GM13977 (cell line): Measurements from ENCODE around the gene ZFAND4.
"Not testable (repeated sequence)": the region's sequence is repeated elsewhere in the genome, so short reads cannot be mapped to it uniquely, and the experiment has no call there.

Experiments used
- DNase-seq: peaks from one replicate; pipeline ENCODE4 v3.0.0; 2012; ENCODE audit warnings: low spot score
- in situ Hi-C: fragments of 300-500 bp; cut with MboI; formaldehyde crosslinking; loops from one replicate; pipeline ENCODE4 v1.12.0; 2022; ENCODE audit warnings: low sequenced_read_pairs, low pct_unique_long_range_greater_than_20kb, mixed read lengths, inconsistent platforms; ENCODE audit not compliant: unreplicated experiment
- TF ChIP-seq, protein P1 (sequence below): IDR thresholded peaks from 2 replicates; pipeline ENCODE4 v1.5.1; 2012; ENCODE audit warnings: mild to moderate bottlenecking, control low read depth; ENCODE audit not compliant: insufficient read depth; ENCODE audit errors: extremely low read depth, missing control alignments

ZFAND4 gene

DNA sequence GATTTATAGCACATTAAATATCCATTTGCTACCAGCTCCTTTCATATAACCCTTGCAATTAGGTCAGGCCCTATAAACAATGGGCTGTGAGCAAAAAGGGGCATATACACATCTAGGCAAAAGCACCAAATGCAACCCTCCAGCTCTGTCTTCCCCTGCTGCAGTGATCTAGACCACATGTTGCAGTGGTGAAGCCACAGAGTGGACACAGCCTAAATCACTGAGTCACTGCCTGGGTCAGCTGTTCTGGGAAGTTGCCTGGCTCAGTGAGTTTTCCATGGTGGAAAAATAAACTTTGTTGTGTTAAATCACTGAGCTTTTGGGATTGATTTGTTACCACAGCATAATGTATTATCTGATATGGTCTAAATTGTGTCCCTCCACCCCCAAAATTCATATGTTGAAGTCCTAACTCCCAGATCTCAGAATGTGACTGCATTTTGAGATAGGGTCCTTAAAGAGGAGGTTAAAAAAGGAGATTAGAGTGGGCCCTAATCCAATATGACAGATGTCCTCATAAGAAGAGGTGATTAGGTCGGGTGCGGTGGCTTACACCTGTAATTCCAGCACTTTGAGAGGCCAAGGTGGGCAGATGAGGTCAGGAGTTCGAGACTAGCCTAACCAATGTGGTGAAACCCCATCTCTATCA, 70.4 kb downstream of the ZFAND4 start:
- TF ChIP-seq, protein P1, sequence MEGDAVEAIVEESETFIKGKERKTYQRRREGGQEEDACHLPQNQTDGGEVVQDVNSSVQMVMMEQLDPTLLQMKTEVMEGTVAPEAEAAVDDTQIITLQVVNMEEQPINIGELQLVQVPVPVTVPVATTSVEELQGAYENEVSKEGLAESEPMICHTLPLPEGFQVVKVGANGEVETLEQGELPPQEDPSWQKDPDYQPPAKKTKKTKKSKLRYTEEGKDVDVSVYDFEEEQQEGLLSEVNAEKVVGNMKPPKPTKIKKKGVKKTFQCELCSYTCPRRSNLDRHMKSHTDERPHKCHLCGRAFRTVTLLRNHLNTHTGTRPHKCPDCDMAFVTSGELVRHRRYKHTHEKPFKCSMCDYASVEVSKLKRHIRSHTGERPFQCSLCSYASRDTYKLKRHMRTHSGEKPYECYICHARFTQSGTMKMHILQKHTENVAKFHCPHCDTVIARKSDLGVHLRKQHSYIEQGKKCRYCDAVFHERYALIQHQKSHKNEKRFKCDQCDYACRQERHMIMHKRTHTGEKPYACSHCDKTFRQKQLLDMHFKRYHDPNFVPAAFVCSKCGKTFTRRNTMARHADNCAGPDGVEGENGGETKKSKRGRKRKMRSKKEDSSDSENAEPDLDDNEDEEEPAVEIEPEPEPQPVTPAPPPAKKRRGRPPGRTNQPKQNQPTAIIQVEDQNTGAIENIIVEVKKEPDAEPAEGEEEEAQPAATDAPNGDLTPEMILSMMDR = no peak
- in situ Hi-C loops = no loop called here
- DNase-seq = no peak

DNA sequence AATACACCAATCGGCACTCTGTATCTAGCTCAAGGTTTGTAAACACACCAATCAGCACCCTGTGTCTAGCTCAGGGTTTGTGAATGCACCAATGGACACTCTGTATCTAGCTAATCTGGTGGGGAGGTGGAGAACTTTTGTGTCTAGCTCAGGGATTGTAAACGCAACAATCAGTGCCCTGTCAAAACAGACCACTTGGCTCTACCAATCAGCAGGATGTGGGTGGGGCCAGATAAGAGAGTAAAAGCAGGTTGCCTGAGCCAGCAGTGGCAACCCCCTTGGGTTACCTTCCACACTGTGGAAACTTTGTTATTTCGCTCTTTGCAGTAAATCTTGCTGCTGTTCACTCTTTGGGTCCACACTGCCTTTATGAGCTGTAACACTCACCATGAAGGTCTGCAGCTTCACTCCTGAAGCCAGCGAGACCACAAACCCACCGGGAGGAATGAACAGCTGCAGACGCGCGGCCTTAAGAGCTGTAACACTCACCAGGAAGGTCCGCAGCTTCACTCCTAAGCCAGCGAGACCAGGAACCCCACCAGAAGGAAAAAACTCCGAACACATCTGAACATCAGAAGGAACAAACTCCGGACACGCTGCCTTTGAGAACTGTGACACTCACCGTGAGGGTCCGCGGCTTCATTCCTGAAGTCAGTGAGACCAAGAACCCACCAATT, 71.2 kb downstream of the ZFAND4 start:
- DNase-seq, in situ Hi-C loops: not testable (repeated sequence)

DNA sequence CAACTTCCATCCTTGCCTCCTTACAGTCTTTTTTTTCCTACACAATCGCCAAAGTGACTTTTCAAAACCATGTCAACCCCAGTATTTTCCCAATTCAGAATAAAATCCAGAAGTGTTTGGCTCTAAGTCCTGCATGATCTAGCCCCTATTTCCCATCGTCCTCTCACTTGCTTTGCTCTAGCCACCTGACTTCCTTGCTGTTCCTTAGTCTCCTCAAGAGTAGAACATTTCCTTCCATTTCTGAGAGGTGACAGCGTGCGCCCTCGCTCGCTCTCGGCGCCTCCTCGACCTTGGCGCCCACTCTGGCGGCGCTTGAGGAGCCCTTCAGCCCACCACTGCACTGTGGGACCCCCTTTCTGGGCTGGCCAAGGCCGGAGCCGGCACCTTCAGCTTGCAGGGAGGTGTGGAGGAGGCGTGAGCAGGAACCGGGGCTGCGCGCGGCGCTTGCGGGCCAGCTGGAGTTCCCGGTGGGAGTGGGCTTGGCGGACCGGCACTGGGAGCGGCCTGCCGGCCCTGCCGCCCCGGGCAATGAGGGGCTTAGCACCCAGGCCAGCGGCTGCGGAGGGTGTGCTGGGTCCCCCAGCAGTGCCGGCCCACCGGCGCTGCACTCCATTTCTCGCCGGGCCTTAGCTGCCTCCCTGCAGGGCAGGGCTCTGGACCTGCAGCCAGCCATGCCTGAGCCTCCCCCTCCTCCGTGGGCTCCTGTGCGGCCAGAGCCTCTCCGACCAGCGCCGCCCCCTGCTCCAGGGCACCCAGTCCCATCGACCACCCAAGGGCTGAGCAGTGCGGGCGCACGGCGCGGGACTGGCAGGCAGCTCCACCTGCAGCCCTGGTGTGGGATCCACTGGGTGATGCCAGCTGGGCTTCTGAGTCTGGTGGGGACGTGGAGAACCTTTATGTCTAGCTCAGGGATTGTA, 72.0 kb downstream of the ZFAND4 start:
- in situ Hi-C loops, DNase-seq: not testable (repeated sequence)

DNA sequence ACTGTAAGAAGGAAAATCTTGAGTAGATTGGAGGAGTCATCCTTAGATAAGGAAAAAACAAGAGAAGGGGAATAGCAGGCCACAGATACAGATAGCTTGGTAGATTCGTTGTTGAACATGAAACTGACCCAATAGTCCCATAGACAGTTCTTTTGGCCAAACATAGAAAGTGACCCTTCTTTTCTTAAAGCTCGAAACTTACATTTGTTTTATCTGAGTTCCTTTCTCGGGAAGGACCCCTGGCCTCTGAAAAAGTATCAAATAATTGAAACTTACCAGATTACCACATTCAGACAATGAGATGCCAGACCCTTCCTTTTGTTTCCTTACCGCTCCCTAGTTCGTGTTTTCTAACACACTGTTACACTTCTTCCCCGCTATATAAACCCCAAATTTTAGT, 72.9 kb downstream of the ZFAND4 start:
- in situ Hi-C loops = no loop called here
- no peak for DNase-seq

DNA sequence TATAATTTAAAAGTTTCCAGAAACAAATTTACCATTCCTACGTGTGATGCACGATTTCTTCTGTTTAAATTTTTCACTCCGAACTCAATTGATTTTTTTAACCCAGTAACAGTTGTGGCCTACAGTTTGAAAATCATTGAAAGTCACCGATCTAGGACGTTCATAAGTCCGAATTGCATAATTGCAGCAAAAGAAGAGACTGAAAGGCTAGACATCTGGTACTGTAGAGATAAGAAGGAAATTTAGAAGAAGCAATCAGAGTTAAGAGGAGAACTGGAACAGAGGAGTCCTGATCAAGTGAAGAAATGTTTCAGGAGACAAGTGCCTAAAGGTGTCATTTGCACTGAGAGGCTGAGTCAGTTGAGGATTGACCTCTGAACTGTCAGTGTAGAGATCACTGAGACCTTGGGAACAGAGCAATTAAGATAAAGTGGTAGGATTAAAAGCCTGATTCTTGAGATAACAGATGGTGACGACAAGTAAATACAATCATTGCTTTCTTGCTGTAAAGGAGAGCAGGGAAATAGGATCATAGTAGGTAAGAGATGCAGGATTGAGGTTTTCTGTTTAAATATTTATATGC, 73.5 kb downstream of the ZFAND4 start:
- DNase-seq = no peak
- TF ChIP-seq, protein P1 = no peak
- in situ Hi-C loops = no loop called here

More for the DNA sequence above, 72.9 kb downstream of the ZFAND4 start:
- TF ChIP-seq, protein P1 = no peak

DNA sequence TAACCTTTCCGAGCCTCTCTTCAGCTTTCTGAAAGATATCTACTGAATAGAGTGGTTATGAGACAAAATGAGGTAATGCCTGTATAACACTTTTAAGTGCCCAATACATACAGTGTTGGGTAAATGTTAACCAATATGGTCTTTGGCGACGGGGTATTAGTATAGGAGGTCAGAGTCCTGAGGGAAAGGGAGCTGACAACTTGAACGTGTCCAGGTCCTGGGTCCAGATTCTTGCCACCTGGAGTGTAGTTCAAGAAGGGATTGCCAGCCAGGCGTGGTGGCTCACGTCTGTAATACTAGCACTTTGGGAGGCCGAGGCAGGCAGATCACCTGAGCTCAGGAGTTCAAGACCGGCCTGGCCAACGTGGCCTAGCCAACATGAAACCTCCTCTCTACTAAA, 76.0 kb downstream of the ZFAND4 start:
- in situ Hi-C loops = no loop called here
- TF ChIP-seq, protein P1 = no peak
- no peak for DNase-seq

DNA sequence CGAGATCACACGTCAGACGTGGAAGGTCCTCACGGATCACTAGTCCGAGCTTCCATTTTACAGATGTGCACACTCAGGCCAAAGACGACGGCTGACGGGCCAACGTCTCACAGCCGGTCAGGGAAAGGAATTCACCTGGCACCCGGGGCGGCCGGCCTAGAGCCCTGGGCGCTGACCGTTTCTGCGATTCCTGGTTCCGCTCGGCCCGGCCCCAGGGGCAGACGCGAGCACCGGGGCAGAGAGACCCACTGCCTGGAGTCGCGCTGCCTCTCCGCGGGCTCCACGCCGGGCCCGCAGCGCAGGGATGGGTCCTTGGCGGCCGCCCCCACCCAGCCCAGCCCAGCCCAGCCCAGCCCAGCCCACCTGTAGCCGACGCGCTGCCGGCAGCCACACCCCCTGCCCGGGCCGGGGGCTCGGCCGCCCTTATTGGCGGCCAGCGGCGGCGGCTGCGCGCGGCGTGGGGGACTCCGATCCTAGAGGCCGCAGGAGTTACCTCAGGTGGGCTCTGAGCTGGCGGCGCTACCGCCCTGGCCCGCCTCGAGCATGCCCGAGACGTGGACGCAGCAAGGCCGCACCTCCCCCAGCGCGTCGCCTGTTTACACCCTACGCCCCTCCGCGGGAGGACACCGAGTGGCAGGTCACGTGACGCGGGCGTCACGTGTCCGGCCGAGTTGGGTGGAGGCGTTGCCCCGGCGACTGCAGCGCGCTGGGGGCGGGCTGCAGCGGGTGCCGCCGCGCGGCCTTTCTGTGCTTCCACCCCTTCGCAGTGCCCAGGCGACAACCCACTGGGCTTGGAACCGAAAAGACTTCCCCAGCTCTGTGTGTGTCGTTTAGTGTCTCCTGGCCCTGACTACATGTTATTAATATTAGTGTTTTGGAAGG, 78.1 kb downstream of the ZFAND4 start:
- TF ChIP-seq, protein P1 = peak; percentile 7
- in situ Hi-C loops = no loop called here
- DNase-seq = peak; percentile 94
